T-helper 2 cell (primary cell): ENCODE data around the gene RPS27A.
"Not testable (repeated sequence)": the region's sequence is repeated elsewhere in the genome, so short reads cannot be mapped to it uniquely, and the experiment has no call there.

ENCODE experiments used
- DNase-seq, 5 experiments: peaks; one replicate each; pipeline versions ENCODE4 v3.0.0 to v3.0.0-alpha.2; 2012 to 2022

The RPS27A gene

DNA sequence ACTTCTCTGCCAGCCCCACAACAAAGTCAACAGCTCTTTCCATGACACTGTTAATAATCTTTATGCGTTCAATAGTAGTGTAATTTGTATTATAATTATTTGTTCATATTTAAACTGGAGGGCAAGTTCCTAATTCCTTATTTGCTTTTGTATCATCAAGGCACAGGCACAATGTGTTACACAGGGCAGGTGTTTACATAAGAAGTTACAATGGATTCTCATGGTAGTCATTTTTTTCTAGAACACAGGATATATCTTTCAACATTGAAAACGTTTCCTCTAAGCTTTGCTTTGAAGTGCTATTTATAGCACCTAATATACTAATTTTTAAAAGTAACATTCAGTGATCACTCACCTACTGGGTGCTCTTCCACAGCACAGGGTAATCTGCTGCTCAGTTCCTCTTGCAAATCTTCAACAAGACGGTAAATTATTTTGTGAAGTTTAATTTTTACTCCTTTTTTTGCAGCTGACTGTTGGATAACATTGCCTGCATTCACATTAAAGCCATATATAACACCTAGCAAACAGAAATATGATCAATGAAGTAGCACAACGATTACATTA is 7.3 kb downstream of the RPS27A start:
- DNase-seq: no peak

DNA sequence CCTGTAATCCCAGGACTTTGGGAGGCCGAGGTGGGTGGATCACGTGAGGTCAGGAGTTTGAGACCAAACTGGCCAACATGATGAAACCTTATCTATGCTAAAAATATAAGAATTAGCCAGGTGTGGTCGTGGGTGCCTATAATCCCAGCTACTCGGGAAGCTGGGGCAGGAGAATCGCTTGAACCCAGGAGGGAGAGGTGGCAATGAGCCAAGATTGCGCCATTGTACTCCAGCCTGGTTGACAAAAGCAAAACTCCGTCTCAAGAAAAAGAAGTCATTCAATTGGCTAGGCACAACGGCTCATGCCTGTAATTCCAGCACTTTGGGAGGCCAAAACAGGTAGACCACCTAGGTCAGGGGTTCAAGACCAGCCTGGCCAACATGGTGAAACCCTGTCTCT is 9.1 kb downstream of the RPS27A start:
- not testable (repeated sequence) for DNase-seq

DNA sequence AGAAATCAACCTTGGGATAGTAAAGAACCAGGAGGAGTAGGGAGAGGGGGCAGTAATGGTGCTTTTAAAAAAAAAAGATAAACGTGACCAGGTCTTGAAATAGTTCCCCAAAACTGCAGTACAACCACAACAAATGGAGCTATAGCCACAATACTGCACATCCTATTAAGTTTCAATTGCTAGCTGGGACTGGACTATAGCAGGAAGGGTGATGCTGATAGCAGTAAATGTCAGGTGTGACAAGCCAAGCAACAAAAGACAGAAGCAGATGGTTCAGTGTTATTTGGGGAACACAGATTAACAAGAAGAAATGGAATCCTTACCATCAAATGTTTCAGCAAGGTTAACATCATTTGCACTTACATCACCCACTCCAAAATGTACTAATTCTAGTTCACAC is 10.1 kb downstream of the RPS27A start:
- no peak for DNase-seq

DNA sequence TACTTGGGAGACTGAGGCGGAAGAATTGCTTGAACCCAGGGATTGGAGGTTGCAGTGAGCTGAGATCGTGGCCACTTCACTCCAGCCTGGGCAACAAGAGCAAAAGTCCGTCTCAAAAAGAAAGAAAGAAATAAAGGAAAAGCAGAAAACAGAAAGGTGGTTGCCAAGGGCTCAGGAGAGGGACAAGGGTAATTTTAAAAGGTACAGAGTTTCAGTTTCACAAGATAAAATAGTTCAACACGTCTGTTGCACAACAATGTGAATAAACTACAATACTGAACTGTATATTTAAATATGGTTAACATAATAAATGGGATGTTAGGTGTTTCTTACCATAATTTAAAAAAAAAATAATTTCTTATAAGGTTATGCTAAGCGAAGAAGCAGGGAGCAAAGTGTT is 12.9 kb downstream of the RPS27A start:
- DNase-seq: no peak

DNA sequence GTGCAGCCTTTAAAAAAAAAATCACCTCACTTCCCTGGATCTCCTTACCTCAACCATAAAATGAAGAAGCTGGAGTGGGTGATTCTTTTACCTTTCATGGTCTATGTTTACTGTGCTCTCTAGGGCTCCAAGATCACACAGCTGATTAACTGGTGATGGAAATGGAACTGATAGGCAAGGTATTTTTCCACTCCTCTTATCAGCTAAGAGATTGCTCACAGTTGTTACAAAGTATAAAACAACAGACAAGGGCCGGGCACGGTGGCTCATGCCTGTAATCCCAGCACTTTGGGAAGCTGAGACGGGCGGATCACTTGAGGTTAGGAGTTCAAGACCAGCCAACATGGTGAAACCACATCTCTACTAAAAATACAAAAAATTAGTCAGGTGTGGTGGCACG is 14.5 kb downstream of the RPS27A start:
- DNase-seq: no peak

DNA sequence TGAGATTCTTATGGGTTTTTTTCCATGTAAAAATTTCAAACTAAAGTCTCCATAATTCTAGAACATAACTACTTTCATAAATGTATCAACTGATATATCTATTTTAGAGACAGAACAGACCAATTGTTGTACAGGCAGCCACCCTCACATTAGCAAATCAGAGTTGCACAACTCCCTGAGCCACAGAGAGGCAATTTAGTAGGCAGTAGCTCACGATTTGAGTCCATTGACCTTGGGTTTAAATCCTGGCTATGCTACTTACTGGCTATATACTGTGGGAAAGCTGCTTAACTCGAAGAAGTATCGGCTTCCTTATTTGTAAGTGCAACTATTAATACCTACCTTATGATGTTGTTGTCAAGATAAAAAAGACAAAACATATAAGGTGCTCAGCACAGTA is 20.3 kb downstream of the RPS27A start:
- DNase-seq: no peak

DNA sequence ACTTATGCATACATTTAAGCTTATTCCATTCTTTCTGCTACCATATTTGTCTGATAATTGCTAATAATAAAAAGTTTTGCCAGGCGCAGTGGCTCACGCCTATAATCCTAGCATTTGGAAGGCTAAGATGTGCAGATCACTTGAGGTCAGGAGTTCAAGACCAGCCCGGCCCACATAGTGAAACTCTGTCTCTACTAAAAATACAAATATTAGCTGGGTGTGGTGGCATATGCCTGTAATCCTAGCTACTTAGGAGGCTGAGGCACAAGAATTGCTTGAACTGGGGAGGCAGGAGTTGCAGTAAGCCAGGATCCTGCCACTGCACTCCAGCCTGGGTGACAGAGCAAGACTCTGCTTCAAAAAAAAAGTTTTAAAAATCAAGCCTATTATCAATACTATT is 27.1 kb downstream of the RPS27A start:
- DNase-seq: not testable (repeated sequence)

GRCh38 chr2:55268288-55268906 is 35.9 kb downstream of the RPS27A start:
- no peak for DNase-seq

DNA sequence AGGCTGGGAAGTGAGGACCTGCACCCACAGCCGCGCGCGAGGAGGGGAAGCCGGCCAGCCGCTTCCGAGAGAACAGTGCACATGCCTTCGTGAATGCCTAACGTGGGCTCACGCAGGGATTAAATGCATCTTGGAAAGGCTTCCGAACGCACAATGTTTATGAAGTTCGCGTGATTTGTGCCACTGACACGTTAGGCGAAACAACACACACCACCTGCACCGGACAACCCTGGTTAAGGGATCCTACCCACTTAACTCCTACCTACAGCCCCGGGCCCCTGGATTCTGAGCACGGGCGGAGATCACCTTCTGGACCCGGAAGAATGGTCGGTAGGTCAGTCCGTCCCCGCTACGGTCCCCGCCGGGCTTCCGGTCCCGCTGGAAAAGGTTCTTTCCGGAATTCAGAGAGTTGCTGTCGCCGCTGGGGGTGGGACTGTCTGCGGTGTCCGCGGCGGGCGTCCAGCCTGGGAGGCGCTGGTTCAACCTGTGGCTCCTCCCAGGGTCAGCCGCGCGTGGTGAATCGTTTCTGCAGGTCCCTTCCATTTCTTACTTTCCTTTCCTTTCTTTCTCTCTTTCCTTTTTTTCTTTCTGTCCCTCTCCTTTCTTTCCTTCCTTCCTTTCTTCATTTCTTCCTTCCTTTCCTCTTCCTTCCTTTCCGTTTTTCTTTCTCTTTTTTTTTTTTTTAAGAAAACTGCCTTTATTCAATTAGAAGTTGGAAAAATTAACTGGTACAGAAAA is 36.6 kb downstream of the RPS27A start, which contains the start of gene MTIF2:
TSS of gene MTIF2 (minus strand) at position 325 of the 738 bp plus-strand sequence. CDS start 5,373 bp downstream, outside the sequence.
- peak; percentile 66 to 91 (median 84) for DNase-seq

GRCh38 chr2:55269645-55269990 is 37.1 kb downstream of the RPS27A start:
- DNase-seq: peak in 1 of 5 experiments; percentile 22

GRCh38 chr2:55274346-55274745 is 41.9 kb downstream of the RPS27A start:
- not testable (repeated sequence) for DNase-seq

DNA sequence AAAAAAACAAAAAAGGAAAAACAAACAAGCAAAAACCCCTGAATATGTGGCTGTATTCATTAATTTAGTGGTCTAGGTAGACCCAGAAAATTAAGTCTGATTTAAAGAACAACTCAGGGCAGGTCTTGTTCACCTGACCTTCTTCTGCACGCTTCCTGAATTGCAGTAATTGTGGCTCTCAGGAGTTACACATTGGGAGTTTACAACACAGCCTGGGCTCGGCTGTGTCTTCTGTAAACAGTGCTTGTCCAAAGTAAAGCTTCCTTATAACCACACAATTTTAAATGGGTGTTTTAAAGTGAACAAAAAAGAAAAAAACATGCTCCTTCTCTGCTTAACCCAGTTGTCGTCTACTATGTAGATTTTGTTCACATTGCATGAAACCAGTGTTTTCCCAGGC is 44.8 kb downstream of the RPS27A start:
- DNase-seq: no peak

DNA sequence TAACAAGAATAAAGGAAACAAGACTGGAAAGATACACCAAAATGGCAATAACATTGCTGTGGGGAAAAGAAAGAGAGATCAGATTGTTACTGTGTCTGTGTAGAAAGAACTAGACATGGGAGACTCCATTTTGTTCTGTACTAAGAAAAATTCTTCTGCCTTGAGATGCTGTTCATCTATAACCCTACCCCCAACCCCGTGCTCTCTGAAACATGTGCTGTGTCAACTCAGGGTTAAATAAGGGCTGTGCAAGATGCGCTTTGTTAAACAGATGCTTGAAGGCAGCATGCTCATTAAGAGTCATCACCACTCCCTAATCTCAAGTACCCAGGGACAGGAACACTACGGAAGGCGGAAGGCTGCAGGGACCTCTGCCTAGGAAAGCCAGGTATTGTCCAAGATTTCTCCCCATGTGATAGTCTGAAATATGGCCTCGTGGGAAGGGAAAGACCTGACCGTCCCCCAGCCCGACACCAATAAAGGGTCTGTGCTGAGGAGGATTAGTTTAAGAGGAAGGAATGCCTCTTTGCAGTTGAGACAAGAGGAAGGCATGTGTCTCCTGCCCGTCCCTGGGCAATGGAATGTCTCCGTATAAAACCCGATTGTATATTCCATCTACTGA is 46.8 kb downstream of the RPS27A start:
- not testable (repeated sequence) for DNase-seq

DNA sequence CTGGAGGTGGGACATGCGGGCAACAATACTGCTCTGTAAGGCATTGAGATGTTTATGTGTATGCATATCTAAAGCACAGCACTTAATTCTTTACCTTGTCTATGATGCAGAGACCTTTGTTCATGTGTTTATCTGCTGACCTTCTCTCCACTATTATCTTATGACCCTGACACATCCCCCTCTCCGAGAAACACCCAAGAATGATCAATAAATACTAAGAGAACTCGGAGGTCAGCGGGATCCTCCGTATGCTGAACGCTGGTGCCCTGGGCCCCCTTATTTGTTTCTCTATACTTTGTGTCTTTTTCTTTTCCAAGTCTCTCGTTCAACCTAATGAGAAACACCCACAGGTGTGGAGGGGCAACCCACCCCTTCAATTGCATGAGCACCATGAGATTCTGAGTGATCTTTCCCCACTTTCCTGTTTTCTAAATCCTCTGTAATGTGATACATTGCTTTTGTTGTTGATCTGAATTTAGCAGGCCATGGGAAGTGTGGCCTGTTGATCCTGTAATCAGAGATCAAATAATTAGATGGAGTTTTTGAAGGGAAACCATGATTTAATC is 47.5 kb downstream of the RPS27A start:
- not testable (repeated sequence) for DNase-seq

GRCh38 chr2:55280851-55281546 is 48.5 kb downstream of the RPS27A start:
- DNase-seq: not testable (repeated sequence)

GRCh38 chr2:55282110-55282917 is 49.8 kb downstream of the RPS27A start:
- DNase-seq: peak; percentile 67 to 92 (median 81)

DNA sequence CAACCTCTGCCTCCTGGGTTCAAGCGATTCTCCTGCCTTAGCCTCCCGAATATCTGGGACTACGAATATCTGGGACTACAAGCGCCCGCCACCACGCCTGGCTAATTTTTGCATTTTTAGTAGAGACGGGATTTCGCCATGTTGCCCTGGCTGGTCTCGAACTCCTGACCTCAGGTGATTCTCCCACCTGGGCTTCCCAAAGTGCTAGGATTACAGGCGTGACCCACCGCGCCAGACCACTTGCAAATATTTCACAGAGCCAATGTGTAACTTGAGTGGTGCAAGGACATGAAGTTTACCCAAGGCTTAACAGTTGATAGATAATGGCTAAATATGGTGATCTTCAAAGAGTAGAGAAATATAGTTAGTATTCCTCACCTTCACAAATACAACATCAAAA is 50.6 kb downstream of the RPS27A start:
- DNase-seq: no peak
